ENCODE measurements around the gene ACTN3. TPM values are rescaled to one million over a fixed set of nuclear protein-coding genes. Genes with fewer than 3 reads are reported as not detected.
"Not testable (repeated sequence)": the region's sequence is repeated elsewhere in the genome, so short reads cannot be mapped to it uniquely, and the experiment has no call there.

Gene ACTN3
- total and polyA plus RNA-seq, 11 donors = 0.01 to 0.04 TPM; not detected in 9

DNA sequence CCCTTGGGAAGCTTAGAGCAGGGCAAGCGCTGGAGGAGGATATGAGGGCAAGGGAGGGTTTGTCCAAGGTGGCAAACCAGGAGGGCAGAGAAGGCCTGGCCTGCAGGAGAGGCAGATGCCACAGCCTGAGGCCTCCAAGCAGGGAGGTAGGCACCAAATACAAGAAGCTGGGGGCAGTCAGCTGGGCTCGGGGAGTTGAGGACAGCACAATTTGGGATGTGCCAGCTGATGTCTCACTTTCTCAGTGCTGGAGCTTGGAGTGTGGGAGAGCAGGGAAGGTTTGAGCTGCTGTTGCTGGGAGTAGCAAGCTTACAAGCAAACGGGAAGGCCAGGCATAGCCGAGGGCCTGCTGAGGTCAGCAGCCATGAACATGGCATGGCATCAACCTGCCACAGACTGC, 4.8 kb upstream of the ACTN3 start:
- TF ChIP-seq, protein P1, sequence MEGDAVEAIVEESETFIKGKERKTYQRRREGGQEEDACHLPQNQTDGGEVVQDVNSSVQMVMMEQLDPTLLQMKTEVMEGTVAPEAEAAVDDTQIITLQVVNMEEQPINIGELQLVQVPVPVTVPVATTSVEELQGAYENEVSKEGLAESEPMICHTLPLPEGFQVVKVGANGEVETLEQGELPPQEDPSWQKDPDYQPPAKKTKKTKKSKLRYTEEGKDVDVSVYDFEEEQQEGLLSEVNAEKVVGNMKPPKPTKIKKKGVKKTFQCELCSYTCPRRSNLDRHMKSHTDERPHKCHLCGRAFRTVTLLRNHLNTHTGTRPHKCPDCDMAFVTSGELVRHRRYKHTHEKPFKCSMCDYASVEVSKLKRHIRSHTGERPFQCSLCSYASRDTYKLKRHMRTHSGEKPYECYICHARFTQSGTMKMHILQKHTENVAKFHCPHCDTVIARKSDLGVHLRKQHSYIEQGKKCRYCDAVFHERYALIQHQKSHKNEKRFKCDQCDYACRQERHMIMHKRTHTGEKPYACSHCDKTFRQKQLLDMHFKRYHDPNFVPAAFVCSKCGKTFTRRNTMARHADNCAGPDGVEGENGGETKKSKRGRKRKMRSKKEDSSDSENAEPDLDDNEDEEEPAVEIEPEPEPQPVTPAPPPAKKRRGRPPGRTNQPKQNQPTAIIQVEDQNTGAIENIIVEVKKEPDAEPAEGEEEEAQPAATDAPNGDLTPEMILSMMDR (IDR thresholded peaks at IDR 0.05) = no peak
- TF ChIP-seq POLR2A (IDR thresholded peaks at IDR 0.05) = no peak
- no peak overlapping the region for H3K27ac ChIP-seq

DNA sequence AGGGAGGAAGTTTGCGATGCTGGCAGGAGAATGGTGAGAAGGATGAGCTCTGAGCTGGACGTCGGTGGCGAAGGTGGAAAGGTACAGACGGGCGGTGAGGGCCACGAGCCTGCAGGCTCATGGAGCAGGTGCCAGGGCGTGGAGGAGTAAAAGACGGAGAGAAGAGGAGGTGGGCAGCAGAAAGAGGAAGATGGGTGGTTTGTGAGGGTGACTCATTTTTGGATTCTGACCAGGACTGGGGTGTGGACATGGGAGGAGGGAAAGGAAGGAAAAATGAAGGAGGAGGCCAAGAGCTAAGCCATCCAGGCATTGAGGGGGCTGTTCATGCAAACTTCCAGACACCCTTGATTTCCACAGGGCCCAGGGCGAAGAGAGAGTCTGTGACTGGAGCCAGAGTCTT, 4.3 kb upstream of the ACTN3 start:
- Histone ChIP-seq H3K36me3 (peaks cover 0 to 47% (median 31%) of the 10 kb centered on the region in 9 donors), H3K27ac (no peak overlapping the region), H3K4me1 (peaks cover 2 to 40% (median 22%) of the 10 kb centered on the region in 12 donors), H3K4me3 (no peak overlapping the region), H3K27me3 (no peaks in the 10 kb centered on the region), H3K9me3 (no peaks in the 10 kb centered on the region)
- no peak for TF ChIP-seq POLR2A (IDR thresholded peaks at IDR 0.05)
- TF ChIP-seq, protein P1 (IDR thresholded peaks at IDR 0.05) = no peak
- DNase-seq (no peak), ATAC-seq (no peak)
- intact Hi-C loops (cut with DNase I) = no loop called here
- WGBS, 4 donors = 88 to 94% (median 89%) methylated on average over 10 of the region's 10 CpGs

More for the DNA sequence above, 4.8 kb upstream of the ACTN3 start:
- DNase-seq (no peak), ATAC-seq (no peak)
- no peaks in the 10 kb centered on the region for H3K27me3 ChIP-seq
- no peak overlapping the region for H3K4me3 ChIP-seq
- peaks cover 0 to 47% (median 36%) of the 10 kb centered on the region in 9 donors for H3K36me3 ChIP-seq
- intact Hi-C loops (cut with DNase I) = no loop called here
- H3K9me3 ChIP-seq = no peaks in the 10 kb centered on the region
- 80 to 91% (median 87%) methylated on average over 4 of the region's 4 CpGs for WGBS, 4 donors
- H3K4me1 ChIP-seq = peaks cover 2 to 40% (median 22%) of the 10 kb centered on the region in 12 donors

DNA sequence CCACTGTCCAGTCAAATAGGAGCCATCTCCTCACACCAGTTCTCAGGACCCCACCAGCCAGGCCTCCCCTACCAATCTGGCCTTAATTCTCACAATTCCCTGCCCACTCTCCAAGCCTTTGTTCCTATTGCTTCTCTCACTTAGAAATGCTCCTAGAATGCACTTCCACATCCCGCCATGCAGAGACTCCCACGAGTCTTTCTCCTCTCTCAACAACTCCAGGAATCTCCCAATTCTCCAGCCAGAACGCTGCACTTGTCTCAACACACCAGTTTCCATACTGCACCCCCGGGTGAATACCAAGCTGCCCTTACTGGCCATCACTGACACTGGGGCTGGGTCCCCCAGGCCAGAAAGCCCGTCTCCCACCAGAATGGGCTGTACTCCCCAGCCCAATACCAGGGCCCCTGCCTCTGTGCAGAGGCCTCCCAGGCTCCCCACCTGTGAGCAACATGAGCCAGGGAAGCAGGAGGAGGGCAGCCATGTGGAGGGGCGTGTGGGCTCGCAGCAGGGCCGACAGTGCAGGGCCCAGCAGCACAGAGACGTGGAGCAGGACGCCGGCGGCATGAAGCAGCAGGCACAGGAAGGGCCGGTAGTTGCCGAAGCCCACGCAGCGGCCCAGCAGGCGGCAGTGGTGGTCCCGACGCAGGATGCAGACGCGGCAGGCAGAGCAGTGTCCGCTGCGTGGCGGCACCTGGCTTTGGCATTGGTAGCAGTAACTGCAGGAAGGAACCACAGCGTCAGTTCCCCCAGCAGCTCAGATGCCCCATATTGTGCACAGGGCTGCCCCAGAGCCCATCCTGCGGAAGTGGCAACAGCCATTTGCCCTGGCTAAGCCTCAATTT, 3.2 kb upstream of the ACTN3 start:
- TF ChIP-seq, protein P1 (IDR thresholded peaks at IDR 0.05) = peak in 10 of 12 donors; percentile 14 to 52 (median 32)
- no peak for TF ChIP-seq POLR2A (IDR thresholded peaks at IDR 0.05)
- DNase-seq (peak in 3 of 5 donors; percentile 44 to 51 (median 47)), ATAC-seq (peak in 1 of 4 donors; percentile 2)
- H3K27ac ChIP-seq = peak overlapping the region in 3 of 12 donors; percentile 13 to 74 (median 15)
- H3K9me3 ChIP-seq = no peaks in the 10 kb centered on the region
- H3K4me1 ChIP-seq = peaks cover 2 to 40% (median 22%) of the 10 kb centered on the region in 12 donors
- 25 to 73% (median 41%) methylated on average over 9 to 26 of the region's 26 CpGs for WGBS, 4 donors
- intact Hi-C loops (cut with DNase I) = no loop called here
- H3K27me3 ChIP-seq = no peaks in the 10 kb centered on the region
- H3K36me3 ChIP-seq = peaks cover 0 to 42% (median 27%) of the 10 kb centered on the region in 9 donors
- peak overlapping the region in 3 of 12 donors; percentile 7 to 38 (median 28) for H3K4me3 ChIP-seq

DNA sequence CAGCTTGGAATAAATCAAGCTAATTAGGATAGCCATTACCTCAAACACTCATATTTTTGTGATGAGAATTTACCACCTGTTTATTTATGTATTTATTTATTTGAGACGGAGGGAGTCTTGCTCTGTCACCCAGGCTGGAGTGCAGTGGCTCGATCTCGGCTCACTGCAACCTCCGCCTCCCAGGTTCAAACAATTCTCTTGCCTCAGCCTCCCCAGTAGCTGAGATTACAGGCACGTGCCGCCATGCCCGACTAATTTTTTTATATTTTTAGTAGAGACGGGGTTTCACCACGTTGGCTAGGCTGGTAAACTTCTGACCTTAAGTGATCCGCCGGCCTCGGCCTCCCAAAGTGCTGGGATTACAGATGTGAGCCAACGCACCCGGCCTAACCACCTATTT, 1.8 kb upstream of the ACTN3 start:
- H3K27me3 ChIP-seq; DNase-seq; intact Hi-C loops (cut with DNase I); H3K9me3 ChIP-seq; ATAC-seq: not testable (repeated sequence)
- peak overlapping the region in 1 of 12 donors; percentile 82 for H3K27ac ChIP-seq
- H3K4me1 ChIP-seq = peaks cover 2 to 40% (median 22%) of the 10 kb centered on the region in 12 donors
- WGBS, 4 donors = 82 to 86% (median 84%) methylated on average over 14 of the region's 14 CpGs
- H3K36me3 ChIP-seq = peaks cover 0 to 27% (median 16%) of the 10 kb centered on the region in 9 donors
- peak overlapping the region in 11 of 12 donors; percentile 67 to 98 (median 84) for H3K4me3 ChIP-seq

Measured in heart left ventricle (tissue), 16 donors.